GDM1 (cell line): Measurements from ENCODE around the gene SOCS3.

Experiments used
- DNase-seq: peaks from one replicate; lab custom pipeline; 2025; lab: John Stamatoyannopoulos, UW

SOCS3 gene

GRCh38 chr17:78367193-78367592, 7.3 kb upstream of the SOCS3 start:
- no peak for DNase-seq

- DNase-seq, result no peak
These were observed 6.4 kb upstream of the SOCS3 start for GRCh38 chr17:78366109-78366848.

GRCh38 chr17:78365561-78366108, 5.8 kb upstream of the SOCS3 start:
- DNase-seq, result no peak

DNA sequence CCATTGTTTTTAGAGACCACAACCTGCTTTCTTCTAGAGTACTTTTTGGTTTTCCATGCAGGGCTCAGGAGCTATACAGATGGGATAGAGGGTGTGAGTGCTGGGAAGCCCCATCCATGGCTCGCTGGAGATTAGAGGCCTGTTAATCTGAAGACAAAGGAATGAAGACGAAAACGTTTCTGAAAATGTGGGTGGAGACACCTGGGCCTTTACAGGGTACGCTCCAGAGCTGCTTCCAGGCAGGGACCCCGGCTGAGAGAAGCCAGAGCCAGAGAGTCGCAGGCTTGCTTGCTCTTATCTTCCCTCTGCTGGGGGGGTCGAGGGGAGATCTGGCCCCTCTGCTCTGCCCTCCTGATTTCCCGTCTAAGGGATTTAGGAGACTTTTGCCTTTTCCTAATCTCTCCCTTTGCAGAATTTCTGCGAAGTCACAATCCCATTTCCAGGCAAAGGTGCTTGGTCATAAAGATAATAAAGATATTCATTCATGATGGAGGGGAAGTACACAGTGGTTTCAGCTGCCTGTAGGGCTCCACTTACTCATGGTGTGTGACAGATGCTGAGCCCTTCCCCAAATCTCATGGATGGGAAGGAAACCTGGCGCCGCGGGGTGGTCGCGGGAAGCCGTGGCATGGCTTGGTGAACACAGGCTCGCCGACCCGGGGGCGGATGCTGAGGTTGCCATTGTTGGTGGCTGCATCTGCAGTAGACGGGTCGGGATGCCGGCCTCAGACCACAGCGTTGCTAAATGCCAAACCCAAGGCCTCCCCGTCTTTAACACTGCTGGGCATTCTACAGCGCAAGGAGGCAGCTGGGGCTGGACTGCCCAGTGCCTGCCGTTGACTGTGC, 4.8 kb upstream of the SOCS3 start:
- DNase-seq, result peak; percentile 85

GRCh38 chr17:78362671-78363070, 2.8 kb upstream of the SOCS3 start:
- no peak for DNase-seq

DNA sequence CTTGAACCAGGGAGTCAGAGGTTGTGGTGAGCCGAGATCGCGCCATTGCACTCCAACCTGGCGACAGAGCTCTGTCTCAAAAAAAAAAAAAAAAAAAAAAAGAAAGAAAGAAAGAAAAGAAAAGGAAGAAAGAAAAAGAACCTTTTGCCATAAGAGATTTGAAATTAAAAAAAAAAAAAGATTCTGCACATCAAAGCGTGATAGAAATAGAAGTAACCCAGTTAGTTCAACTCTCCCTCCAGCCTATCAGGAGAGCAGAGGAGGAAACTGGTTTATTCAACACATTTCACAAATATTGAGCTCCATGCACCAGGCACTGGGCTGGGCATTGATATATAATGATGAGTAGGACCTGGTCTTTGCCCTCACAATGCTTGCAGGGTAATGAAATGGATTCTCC, 2.4 kb upstream of the SOCS3 start:
- no peak for DNase-seq

DNA sequence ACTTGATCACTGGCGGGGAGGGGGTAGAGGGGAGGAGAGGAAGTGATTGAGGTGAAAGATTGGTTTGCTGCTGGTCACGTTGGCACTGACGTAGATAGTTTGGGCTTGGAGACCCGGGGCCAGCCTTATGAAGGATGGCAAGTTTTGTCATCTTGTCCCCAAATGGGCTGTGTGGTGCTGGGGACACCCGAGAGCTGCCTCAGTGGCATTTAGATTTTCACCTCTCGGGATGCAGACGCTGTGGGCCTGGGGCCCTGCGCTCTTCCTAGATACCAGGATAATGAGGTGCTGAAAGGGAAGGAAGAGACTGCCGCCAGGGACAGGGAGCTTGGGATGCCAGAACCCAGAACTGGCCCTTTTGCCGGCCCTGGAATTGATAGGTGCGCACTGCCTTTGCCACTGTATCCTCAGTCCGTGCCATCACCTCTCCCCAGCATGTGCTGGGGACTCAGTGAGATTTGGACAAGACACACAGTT, 1.4 kb upstream of the SOCS3 start:
- DNase-seq, result no peak

DNA sequence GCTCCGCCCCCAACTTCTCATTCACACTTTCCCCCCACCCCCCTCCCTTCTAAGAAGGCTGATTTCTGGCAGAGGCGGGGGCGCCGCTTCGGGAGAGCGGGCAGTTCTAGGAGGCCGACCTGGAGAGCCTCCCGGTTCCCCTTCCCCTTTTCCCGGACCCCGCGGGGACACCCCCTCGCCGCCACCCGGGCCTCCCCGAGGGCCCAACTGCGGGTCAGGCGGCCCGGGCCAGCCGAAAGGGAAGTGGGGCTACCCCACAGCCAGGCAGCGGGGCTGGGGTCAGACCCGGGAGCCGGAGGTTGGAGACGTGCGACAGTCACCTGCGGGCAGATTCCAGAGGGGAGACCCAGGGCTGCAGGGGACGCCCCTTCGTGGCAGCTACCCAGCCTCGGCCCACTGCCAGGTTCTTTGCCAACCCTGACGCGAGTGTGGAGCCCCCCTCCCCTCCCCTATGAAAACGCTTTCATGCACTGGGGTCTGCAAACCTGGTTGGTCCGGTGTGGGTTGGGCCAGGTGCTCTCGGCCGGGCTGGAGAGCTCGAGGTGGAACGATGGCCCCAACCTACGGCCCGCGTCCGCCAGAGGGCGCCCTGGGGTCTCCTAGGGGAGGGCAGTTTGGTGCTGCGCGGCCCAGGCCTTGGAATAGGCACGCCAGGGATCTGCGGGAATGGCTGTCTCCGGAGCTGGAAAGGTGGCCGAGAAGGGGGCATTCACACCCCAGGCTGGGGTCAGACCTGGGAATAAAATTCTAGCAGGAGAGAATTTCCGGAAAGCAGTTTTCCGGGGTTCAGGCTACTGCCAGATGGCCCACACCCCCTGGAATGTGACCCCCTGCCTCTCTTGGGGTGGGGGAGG, 721 bp upstream of the SOCS3 start:
- peak; percentile 73 for DNase-seq

- no peak for DNase-seq
These were observed 418 bp downstream of the SOCS3 start for GRCh38 chr17:78359321-78359996.

DNA sequence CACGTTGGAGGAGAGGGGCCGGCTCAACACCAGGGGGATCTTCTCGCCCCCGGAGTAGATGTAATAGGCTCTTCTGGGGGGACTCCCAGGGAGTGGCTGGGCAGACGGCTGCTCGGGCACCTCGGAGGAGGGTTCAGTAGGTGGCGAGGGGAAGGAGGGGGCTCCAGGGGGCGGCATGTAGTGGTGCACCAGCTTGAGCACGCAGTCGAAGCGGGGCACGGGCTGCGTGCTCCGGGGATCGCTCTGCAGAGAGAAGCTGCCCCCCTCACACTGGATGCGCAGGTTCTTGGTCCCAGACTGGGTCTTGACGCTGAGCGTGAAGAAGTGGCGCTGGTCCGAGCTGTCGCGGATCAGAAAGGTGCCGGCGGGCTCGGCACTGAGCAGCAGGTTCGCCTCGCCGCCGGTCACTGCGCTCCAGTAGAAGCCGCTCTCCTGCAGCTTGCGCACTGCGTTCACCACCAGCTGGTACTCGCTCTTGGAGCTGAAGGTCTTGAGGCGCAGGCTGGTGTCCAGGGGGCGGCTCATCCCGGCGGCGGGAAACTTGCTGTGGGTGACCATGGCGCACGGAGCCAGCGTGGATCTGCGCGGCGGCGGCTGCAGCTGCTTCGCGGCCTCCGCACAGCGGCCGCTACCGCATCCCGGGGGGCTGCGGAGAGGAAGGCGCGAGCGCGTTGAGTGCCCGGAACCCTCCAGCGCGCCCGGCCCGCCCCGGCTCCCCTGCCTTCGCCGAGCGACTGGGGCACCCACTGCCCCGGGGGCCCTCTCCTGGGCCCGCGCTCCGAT, 1.1 kb downstream of the SOCS3 start:
- no peak for DNase-seq

- no peak for DNase-seq
These were observed 2.0 kb downstream of the SOCS3 start for GRCh38 chr17:78357672-78358537.

DNA sequence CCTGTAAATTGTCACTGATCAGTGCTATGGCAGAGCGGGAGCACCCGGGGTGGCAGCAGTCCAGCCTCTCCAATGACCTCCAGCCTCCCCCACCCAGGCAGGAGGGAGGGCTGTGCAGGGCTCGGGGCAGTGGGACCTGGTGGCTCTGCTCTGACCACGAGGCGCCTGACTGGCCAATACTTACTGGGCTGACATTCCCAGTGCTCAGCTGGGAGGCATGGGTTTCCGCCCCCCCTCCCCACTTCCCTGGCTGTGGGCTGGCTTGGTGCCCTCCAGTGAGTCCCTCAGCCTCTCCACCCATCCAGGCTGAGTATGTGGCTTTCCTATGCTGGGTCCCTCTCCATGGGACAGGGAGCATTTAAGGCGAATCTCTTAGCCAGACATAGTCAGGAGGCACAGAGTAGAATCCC, 2.7 kb downstream of the SOCS3 start:
- DNase-seq, result no peak

- peak; percentile 26 for DNase-seq
These were observed 3.7 kb downstream of the SOCS3 start for GRCh38 chr17:78356101-78356713.

GRCh38 chr17:78355701-78356100, 4.2 kb downstream of the SOCS3 start:
- no peak for DNase-seq

- DNase-seq, result no peak
These were observed 4.7 kb downstream of the SOCS3 start for GRCh38 chr17:78355045-78355641.

- DNase-seq, result no peak
These were observed 6.0 kb downstream of the SOCS3 start for GRCh38 chr17:78353834-78354233.

- DNase-seq, result no peak
These were observed 8.3 kb downstream of the SOCS3 start for GRCh38 chr17:78351449-78352006.

DNA sequence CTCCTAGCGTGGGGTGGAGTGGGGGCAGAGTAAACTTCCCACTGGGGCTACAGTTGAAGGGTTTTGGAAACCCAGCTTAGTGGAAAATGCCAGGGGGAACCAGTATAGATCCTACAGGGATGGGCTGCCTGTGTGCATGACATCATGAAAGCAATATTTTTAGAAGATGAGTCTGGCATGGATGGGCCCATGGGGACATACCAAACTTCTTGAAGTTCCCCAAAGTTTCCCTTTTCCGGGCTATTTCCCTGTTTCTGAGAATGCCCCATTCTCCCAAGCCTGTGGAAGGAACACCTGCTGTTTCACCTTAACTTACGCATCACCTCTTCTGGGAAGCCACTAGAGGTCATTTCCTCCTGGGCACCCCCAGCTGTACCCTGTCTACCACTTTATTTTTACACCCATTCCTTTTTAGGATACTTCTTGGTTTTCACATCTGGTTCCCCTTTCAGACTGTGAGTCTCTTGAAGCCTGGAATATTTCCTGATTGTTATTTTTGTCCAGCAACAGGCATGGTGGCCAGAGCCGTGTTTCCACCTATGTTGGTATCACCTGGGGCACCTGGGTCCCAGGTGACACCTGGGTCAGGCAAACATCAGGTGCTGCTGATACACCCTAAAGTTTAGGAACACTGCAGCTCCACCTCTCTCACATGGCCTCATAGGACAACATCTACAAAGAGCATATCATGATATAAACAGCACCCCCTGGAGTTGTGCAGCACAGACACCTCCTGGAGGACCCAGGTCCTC, 9.8 kb downstream of the SOCS3 start:
- DNase-seq, result no peak
